Right forelimb (tissue), 1 donor: ENCODE measurements around the gene KHNYN.
"Not testable (repeated sequence)": the region's sequence is repeated elsewhere in the genome, so short reads cannot be mapped to it uniquely, and the experiment has no call there.

Experiments
- DNase-seq: peaks from one replicate; pipeline ENCODE4 v3.0.0-alpha.2; 2018

KHNYN gene

GRCh38 chr14:24481622-24482324 lies 52.0 kb downstream of the KHNYN start:
- DNase-seq = no peak

GRCh38 chr14:24482699-24483303 lies 53.0 kb downstream of the KHNYN start:
- DNase-seq = not testable (repeated sequence)

- DNase-seq = no peak
Observed at GRCh38 chr14:24483604-24484252, 54.0 kb downstream of the KHNYN start.
